Measurements from ENCODE around the gene MYLK. TPM values are rescaled to one million over a fixed set of nuclear protein-coding genes. Genes with fewer than 3 reads are reported as not detected.

The MYLK gene
- total and polyA plus RNA-seq, 8 donors: 35.1 to 916 (median 340) TPM

GRCh38 chr3:123853686-123854372 is 30.3 kb downstream of the MYLK start:
- Histone ChIP-seq H3K27me3 (no peaks in the 10 kb centered on the region), H3K9me3 (peaks cover 0 to 13% (median 9%) of the 10 kb centered on the region in 4 donors), H3K27ac (no peak overlapping the region), H3K4me3 (no peak overlapping the region), H3K36me3 (no peaks in the 10 kb centered on the region), H3K4me1 (no peaks in the 10 kb centered on the region)
- intact Hi-C loops (cut with DNase I; ENCODE audit: low total_unique reads): no loop called here
- no peak for TF ChIP-seq POLR2A (IDR thresholded peaks at IDR 0.05)
- TF ChIP-seq POLR2AphosphoS5 (IDR thresholded peaks at IDR 0.05): no peak
- TF ChIP-seq, protein P1, sequence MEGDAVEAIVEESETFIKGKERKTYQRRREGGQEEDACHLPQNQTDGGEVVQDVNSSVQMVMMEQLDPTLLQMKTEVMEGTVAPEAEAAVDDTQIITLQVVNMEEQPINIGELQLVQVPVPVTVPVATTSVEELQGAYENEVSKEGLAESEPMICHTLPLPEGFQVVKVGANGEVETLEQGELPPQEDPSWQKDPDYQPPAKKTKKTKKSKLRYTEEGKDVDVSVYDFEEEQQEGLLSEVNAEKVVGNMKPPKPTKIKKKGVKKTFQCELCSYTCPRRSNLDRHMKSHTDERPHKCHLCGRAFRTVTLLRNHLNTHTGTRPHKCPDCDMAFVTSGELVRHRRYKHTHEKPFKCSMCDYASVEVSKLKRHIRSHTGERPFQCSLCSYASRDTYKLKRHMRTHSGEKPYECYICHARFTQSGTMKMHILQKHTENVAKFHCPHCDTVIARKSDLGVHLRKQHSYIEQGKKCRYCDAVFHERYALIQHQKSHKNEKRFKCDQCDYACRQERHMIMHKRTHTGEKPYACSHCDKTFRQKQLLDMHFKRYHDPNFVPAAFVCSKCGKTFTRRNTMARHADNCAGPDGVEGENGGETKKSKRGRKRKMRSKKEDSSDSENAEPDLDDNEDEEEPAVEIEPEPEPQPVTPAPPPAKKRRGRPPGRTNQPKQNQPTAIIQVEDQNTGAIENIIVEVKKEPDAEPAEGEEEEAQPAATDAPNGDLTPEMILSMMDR (IDR thresholded peaks at IDR 0.05): no peak
- no peak for TF ChIP-seq EP300 (IDR thresholded peaks at IDR 0.05)
- WGBS, 5 donors: 93 to 96% (median 94%) methylated on average over 2 of the region's 2 CpGs
- no peak for DNase-seq

- TF ChIP-seq, protein P1 (IDR thresholded peaks at IDR 0.05): no peak
- no peak for TF ChIP-seq EP300 (IDR thresholded peaks at IDR 0.05)
- TF ChIP-seq POLR2AphosphoS5 (IDR thresholded peaks at IDR 0.05): no peak
- no peak for TF ChIP-seq POLR2A (IDR thresholded peaks at IDR 0.05)
- intact Hi-C loops (cut with DNase I; ENCODE audit: low total_unique reads): no loop called here
- 75 to 95% (median 87%) methylated on average over 1 of the region's 1 CpG for WGBS, 5 donors
- DNase-seq: no peak
- Histone ChIP-seq H3K4me3 (no peak overlapping the region), H3K27ac (no peak overlapping the region), H3K9me3 (peaks cover 0 to 41% (median 30%) of the 10 kb centered on the region in 4 donors), H3K36me3 (no peaks in the 10 kb centered on the region), H3K27me3 (no peaks in the 10 kb centered on the region), H3K4me1 (no peaks in the 10 kb centered on the region)
Observed at GRCh38 chr3:123847209-123847608, 36.9 kb downstream of the MYLK start.

DNA sequence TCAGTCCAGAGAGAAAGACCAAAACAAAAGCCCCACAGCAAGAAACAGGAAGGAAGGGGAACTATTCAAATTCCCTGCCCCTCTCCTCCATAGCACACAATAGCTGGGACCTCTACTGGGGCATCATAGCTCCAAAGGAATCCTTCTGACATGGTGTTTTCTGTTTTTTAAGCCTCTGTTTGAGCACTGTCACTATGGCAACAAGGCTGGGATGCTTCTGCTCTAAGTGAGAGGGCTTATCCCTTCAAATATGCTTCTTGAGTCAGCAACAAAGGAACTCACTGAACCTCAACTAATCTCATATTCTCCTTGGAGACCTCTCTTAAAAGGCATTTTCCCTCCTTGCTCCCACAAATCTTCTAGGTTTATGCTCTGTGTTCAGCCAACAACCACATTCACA is 40.5 kb downstream of the MYLK start:
- no peak overlapping the region for H3K4me3 ChIP-seq
- no peak for DNase-seq
- intact Hi-C loops (cut with DNase I; ENCODE audit: low total_unique reads): no loop called here

GRCh38 chr3:123842711-123843110 is 41.4 kb downstream of the MYLK start:
- Histone ChIP-seq H3K36me3 (no peaks in the 10 kb centered on the region), H3K27me3 (no peaks in the 10 kb centered on the region), H3K27ac (no peak overlapping the region), H3K4me3 (no peak overlapping the region), H3K4me1 (no peaks in the 10 kb centered on the region), H3K9me3 (peaks cover 0 to 39% (median 18%) of the 10 kb centered on the region in 4 donors)
- intact Hi-C loops (cut with DNase I; ENCODE audit: low total_unique reads): no loop called here
- TF ChIP-seq POLR2AphosphoS5 (IDR thresholded peaks at IDR 0.05) (no peak), EP300 (IDR thresholded peaks at IDR 0.05) (no peak), POLR2A (IDR thresholded peaks at IDR 0.05) (no peak)
- TF ChIP-seq, protein P1 (IDR thresholded peaks at IDR 0.05): no peak
- WGBS, 5 donors: 87 to 94% (median 93%) methylated on average over 4 of the region's 4 CpGs
- DNase-seq: no peak

More for the DNA sequence above, 40.5 kb downstream of the MYLK start:
- TF ChIP-seq POLR2A (IDR thresholded peaks at IDR 0.05) (no peak), EP300 (IDR thresholded peaks at IDR 0.05) (no peak), POLR2AphosphoS5 (IDR thresholded peaks at IDR 0.05) (no peak)
- TF ChIP-seq, protein P1 (IDR thresholded peaks at IDR 0.05): no peak
- no peaks in the 10 kb centered on the region for H3K27me3 ChIP-seq
- no peak overlapping the region for H3K27ac ChIP-seq
- H3K36me3 ChIP-seq: no peaks in the 10 kb centered on the region
- H3K4me1 ChIP-seq: no peaks in the 10 kb centered on the region
- H3K9me3 ChIP-seq: peaks cover 0 to 43% (median 24%) of the 10 kb centered on the region in 4 donors

Measured in stomach (tissue), 9 donors.